ENCODE measurements around the gene CYTH3. TPM values are rescaled to one million over a fixed set of nuclear protein-coding genes. Genes with fewer than 3 reads are reported as not detected.

Gene CYTH3
- total and polyA plus RNA-seq, 9 of the 15 experiments (the other 6 are each of a cell fraction or from before 2014, with no cell fraction given) = 0.25 to 15.2 (median 11.4) TPM

- TF ChIP-seq ZBTB26 (CRISPR knock-in tag; IDR thresholded peaks at IDR 0.05) (peak; percentile 74; the same call in 1 of the 2 replicates), BCOR (IDR thresholded peaks at IDR 0.05) (0 out of 2 replicates have a peak, but pooled peaks have one; percentile 31), MEF2D (tag; conservative IDR thresholded peaks at IDR 0.05; ENCODE audit: low read depth) (0 out of 2 replicates have a peak, but pooled peaks have one; percentile 40), ETV6 (IDR thresholded peaks at IDR 0.05; ENCODE audit: borderline replicate concordance in 1 of 2, low read depth in 2 of 2, low read length in 1 of 2) (peak in 1 of 2 experiments; percentile 55; a peak in 1 of 4 replicates), ETV6 (CRISPR knock-in tag; IDR thresholded peaks at IDR 0.05; ENCODE audit: borderline replicate concordance) (no peak), ELF4 (CRISPR knock-in tag; IDR thresholded peaks at IDR 0.05) (peak; percentile 57; the same call in 1 of the 2 replicates), KAT2B (IDR thresholded peaks at IDR 0.05; ENCODE audit: low read depth, low read length) (no peak), THRB (CRISPR knock-in tag; conservative IDR thresholded peaks at IDR 0.05) (peak; percentile 66; the same call in 1 of the 2 replicates)
These were observed 15.9 kb upstream of the CYTH3 start (continued) for GRCh38 chr7:6288270-6288860.

- ChIA-PET POLR2A (interaction anchor here (0.6 kb wide), 1 partner anchor 231 kb away, joined by 3 read pairs; no protein-coding TSS in a partner anchor), CTCF (ENCODE audit: low intra/inter-chr PET ratio) (no interaction called here)
- no peak overlapping the region for H3K4me2 ChIP-seq (ENCODE audit: insufficient read depth, low read length)
- H3K4me1 ChIP-seq (replicated peaks in 1 of 2; ENCODE audit: control insufficient read depth in 2 of 2, insufficient read depth in 2 of 2, low read length in 2 of 2) = peaks cover 8 to 17% of the 10 kb centered on the region in 2 experiments; a peak in 4 of 5 replicates
- H3K27me3 ChIP-seq (ENCODE audit: control insufficient read depth in 2 of 2, insufficient read depth in 2 of 2, low read length in 2 of 2) = no peaks in the 10 kb centered on the region
- no peak overlapping the region for H3K9ac ChIP-seq (ENCODE audit: insufficient read depth in 1 of 2, low read depth in 2 of 2, low read length in 2 of 2)
- H3K9me1 ChIP-seq (ENCODE audit: control insufficient read depth, insufficient read depth, low read length) = no peaks in the 10 kb centered on the region
- no peaks in the 10 kb centered on the region for H3K79me2 ChIP-seq (ENCODE audit: control insufficient read depth, insufficient read depth, low read length)
- no peaks in the 10 kb centered on the region for H4K20me1 ChIP-seq (replicated peaks; ENCODE audit: control insufficient read depth, insufficient read depth, low read length)
- in situ Hi-C loops (cut with MboI) = no loop called here
- H2AFZ ChIP-seq (ENCODE audit: low read depth, low read length) = no peak overlapping the region
- DNase-seq (ENCODE audit: extremely low read depth in 1 of 4, low spot score in 3 of 4) (no peak), ATAC-seq (no peak), FAIRE-seq (no peak)
- no peaks in the 10 kb centered on the region for H3K9me3 ChIP-seq (replicated peaks; ENCODE audit: control insufficient read depth, insufficient read depth, low read depth, low read length)
- BruUV-seq (replicated peaks) = no TSS peak
- H3K27ac ChIP-seq (ENCODE audit: extremely low read depth, low read depth, low read length) = no peak overlapping the region
- H3K36me3 ChIP-seq (ENCODE audit: control insufficient read depth, insufficient read depth, low read length) = no peaks in the 10 kb centered on the region
- no peak overlapping the region for H3K4me3 ChIP-seq
- intact Hi-C loops (cut with micrococcal nuclease) = no loop called here
- no peak for TF ChIP-seq ZKSCAN3 (CRISPR knock-in tag; IDR thresholded peaks at IDR 0.05)
- TF ChIP-seq CREB3 (tag; conservative IDR thresholded peaks at IDR 0.05; ENCODE audit: low read depth) = no peak
- 41% methylated on average over 4 of the region's 8 CpGs for WGBS (ENCODE audit: insufficient coverage, low coverage, missing lambda C conversion rate)
These were observed 14.1 kb upstream of the CYTH3 start for GRCh38 chr7:6286486-6286885.

Measured in K562 (cell line).